ENCODE results near the gene ARHGEF19.

Gene ARHGEF19

GRCh38 chr1:16237343-16237830 lies 24.9 kb upstream of the ARHGEF19 start (continued):
- TF ChIP-seq ZBTB17 (tag by site-specific recombination; IDR thresholded peaks at IDR 0.05): peak; percentile 31; the same call in 1 of the 2 replicates

GRCh38 chr1:16236511-16237342 lies 24.3 kb upstream of the ARHGEF19 start, which contains the start of gene CPLANE2:
TSS of gene CPLANE2 (minus strand) at chr1:16237183. CDS start at chr1:16236742, 441 bp downstream.
- H3K36me3 ChIP-seq (ENCODE audit: control insufficient read depth in 2 of 2, insufficient read depth in 1 of 2, low read length in 2 of 2): peaks cover 0 to 16% of the 10 kb centered on the region in 2 experiments; a peak in 1 of 3 replicates
- H3K4me1 ChIP-seq (ENCODE audit: control insufficient read depth, insufficient read depth, low read length): peaks cover 9% of the 10 kb centered on the region
- peak within 1 kb of the TSS; percentile 48 for H3K27ac ChIP-seq (ENCODE audit: extremely low read depth, low read depth, low read length)
- peak within 1 kb of the TSS; percentile 69 for H3K4me3 ChIP-seq (ENCODE audit: low read depth, low read length)
- no peaks in the 10 kb centered on the region for H3K9me3 ChIP-seq (ENCODE audit: control insufficient read depth, insufficient read depth, low read depth, low read length)
- ChIA-PET POLR2A (interaction anchor here (0.8 to 1.6 kb wide), 4 partner anchors 12 to 125 kb away, joined by 3 to 9 read pairs (median 4); no protein-coding TSS in a partner anchor), CTCF (interaction anchor here (0.8 to 1.6 kb wide), 6 partner anchors 14 to 155 kb away, joined by 3 to 5 read pairs (median 4); no protein-coding TSS in a partner anchor)
- TF ChIP-seq KLF16 (tag by site-specific recombination; IDR thresholded peaks at IDR 0.05): peak; percentile 67
- TF ChIP-seq ZNF211 (tag by site-specific recombination; IDR thresholded peaks at IDR 0.05; ENCODE audit: low read depth): no peak
- peak; percentile 45; the same call in 1 of the 2 replicates for TF ChIP-seq ZIC2 (tag by site-specific recombination; IDR thresholded peaks at IDR 0.05)
- peak; percentile 87 for TF ChIP-seq ZBTB48 (tag by site-specific recombination; IDR thresholded peaks at IDR 0.05)
- TF ChIP-seq ZBTB26 (tag by site-specific recombination; optimal IDR thresholded peaks at IDR 0.05): peak; percentile 93
- TF ChIP-seq ZNF529 (tag by site-specific recombination; IDR thresholded peaks at IDR 0.05; ENCODE audit: insufficient replicate concordance): no peak
- peak; percentile 87; the same call in 1 of the 2 replicates for TF ChIP-seq KLF9 (tag by site-specific recombination; IDR thresholded peaks at IDR 0.05; ENCODE audit: low read depth)
- TF ChIP-seq ZBTB8A (tag by site-specific recombination; IDR thresholded peaks at IDR 0.05): peak; percentile 99
- TF ChIP-seq ZNF184 (tag by site-specific recombination; IDR thresholded peaks at IDR 0.05): no peak
- no peak for TF ChIP-seq ZNF311 (tag by site-specific recombination; IDR thresholded peaks at IDR 0.05; ENCODE audit: borderline replicate concordance)
- TF ChIP-seq KLF1 (tag by site-specific recombination; IDR thresholded peaks at IDR 0.05): peak; percentile 69
- no peak for TF ChIP-seq ZNF677 (tag by site-specific recombination; IDR thresholded peaks at IDR 0.05)
- TF ChIP-seq ZNF624 (tag by site-specific recombination; IDR thresholded peaks at IDR 0.05): no peak
- TF ChIP-seq ZNF747 (tag by site-specific recombination; IDR thresholded peaks at IDR 0.05): no peak
- TF ChIP-seq TRIM28 (IDR thresholded peaks at IDR 0.05; ENCODE audit: borderline replicate concordance, low read length): no peak
- no peak for TF ChIP-seq ZNF169 (tag by site-specific recombination; IDR thresholded peaks at IDR 0.05)
- TF ChIP-seq ZBTB6 (tag by site-specific recombination; IDR thresholded peaks at IDR 0.05): no peak
- no peak for TF ChIP-seq ZNF354C (tag by site-specific recombination; IDR thresholded peaks at IDR 0.05; ENCODE audit: borderline replicate concordance, low read depth)
- TF ChIP-seq ZNF621 (tag by site-specific recombination; IDR thresholded peaks at IDR 0.05): no peak
- TF ChIP-seq ZNF585B (tag by site-specific recombination; IDR thresholded peaks at IDR 0.05): no peak
- TF ChIP-seq ZBTB44 (tag by site-specific recombination; IDR thresholded peaks at IDR 0.05): peak; percentile 7; the same call in 1 of the 2 replicates
- no peak for TF ChIP-seq ZNF112 (tag by site-specific recombination; IDR thresholded peaks at IDR 0.05)
- no peak for TF ChIP-seq ZNF610 (tag by site-specific recombination; IDR thresholded peaks at IDR 0.05; ENCODE audit: borderline replicate concordance)
- no peak for TF ChIP-seq ZNF157 (tag by site-specific recombination; IDR thresholded peaks at IDR 0.05)
- no peak for TF ChIP-seq ZNF548 (tag by site-specific recombination; IDR thresholded peaks at IDR 0.05)
- TF ChIP-seq ZNF37A (tag by site-specific recombination; IDR thresholded peaks at IDR 0.05): no peak
- TF ChIP-seq TSHZ1 (tag by site-specific recombination; IDR thresholded peaks at IDR 0.05; ENCODE audit: borderline replicate concordance): no peak

Measured in HEK293 (cell line).